Erythroblast (primary cell): ENCODE data around the gene PDXP.
"Not testable (repeated sequence)": the region's sequence is repeated elsewhere in the genome, so short reads cannot be mapped to it uniquely, and the experiment has no call there.

Experiments
- GATA1 ChIP-seq: IDR thresholded peaks from 2 replicates; pipeline ENCODE4 v1.6.1; 2011; ENCODE audit warnings: low read depth, mild to moderate bottlenecking, control low read depth, low read length, moderate library complexity
- POLR2A ChIP-seq: IDR thresholded peaks from 2 replicates; pipeline ENCODE4 v1.6.1; 2011; ENCODE audit warnings: mild to moderate bottlenecking, low read length

DNA sequence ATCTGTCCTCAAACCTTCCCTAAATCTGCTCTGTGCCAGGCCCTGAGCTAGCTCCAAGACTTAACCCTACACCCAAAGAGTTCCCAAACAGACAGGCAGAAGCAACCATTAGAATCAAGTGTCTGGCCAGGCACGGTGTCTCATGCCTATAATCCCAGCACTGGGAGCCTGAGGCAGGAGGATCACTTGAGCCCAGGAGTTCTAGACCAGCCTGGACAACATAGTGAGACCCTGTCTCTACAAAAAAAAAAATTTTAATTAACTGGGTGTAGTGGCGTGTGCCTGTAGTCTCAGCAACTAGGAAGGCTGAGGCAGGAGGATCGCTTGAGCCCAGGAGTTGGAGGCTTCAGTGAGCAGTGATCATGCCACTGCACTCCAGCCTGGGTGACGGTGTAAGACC, 1.9 kb upstream of the PDXP start:
- TF ChIP-seq POLR2A, GATA1: not testable (repeated sequence)
